GM12865 (cell line): ENCODE data around the gene GPC1.
A peak's percentile ranks its signal among the peaks of the same experiment; 100 is the strongest.

Experiments
- DNase-seq: peaks from one replicate; pipeline ENCODE4 v3.0.0; 2010; ENCODE audit warnings: low read depth
- H3K4me3 ChIP-seq: 2 replicates; pipeline ENCODE4 v1.5.1; 2011; ENCODE audit warnings: mild to moderate bottlenecking, low read depth, low read length, control low read depth
- CTCF ChIP-seq: IDR thresholded peaks from 2 replicates; pipeline ENCODE4 v1.5.1; 2011; ENCODE audit warnings: low read length, control low read depth, low read depth, inconsistent platforms; ENCODE audit not compliant: insufficient read depth; ENCODE audit errors: missing control alignments

The GPC1 gene

GRCh38 chr2:240459401-240460252 is 24.2 kb downstream of the GPC1 start:
- no peak overlapping the region for H3K4me3 ChIP-seq
- no peak for DNase-seq
- no peak for TF ChIP-seq CTCF

GRCh38 chr2:240460253-240460711 is 24.8 kb downstream of the GPC1 start:
- no peak for TF ChIP-seq CTCF
- no peak overlapping the region for H3K4me3 ChIP-seq

GRCh38 chr2:240460781-240461431 is 25.4 kb downstream of the GPC1 start:
- peak; percentile 2 for TF ChIP-seq CTCF
- no peak overlapping the region for H3K4me3 ChIP-seq
- DNase-seq, result no peak

More at GRCh38 chr2:240460253-240460711, 24.8 kb downstream of the GPC1 start:
- DNase-seq, result no peak

DNA sequence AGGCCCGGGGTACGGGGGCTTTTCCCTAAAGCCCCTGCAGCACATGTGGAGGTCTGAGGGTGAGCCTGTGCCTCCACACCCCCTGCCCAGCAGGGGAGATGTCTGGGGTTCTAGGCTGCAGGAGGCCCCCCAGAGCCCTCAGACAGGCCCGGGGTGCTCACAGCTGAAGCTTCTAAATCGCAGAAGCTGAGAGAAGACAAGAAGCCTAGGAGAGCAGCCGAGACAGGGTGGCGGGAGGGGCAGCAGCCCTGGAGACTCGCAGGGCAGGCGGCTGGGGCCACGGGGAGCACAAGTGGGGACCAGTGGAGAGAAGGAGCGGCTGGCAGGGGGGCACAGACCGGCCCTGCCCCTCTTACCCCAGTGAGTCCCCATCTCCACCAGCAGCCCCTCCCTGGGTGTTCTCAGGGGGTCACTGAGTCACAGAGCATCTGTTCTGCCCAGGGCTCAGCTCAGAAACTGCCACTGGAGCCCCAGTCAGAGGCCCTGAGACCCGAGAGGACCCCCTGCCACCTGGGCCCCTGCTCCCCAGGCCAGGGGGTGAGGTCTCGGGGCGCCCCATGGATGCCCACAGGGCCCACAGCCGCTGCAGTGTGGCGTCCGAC is 26.1 kb downstream of the GPC1 start:
- TF ChIP-seq CTCF, result no peak
- H3K4me3 ChIP-seq, result no peak overlapping the region
- DNase-seq, result no peak

DNA sequence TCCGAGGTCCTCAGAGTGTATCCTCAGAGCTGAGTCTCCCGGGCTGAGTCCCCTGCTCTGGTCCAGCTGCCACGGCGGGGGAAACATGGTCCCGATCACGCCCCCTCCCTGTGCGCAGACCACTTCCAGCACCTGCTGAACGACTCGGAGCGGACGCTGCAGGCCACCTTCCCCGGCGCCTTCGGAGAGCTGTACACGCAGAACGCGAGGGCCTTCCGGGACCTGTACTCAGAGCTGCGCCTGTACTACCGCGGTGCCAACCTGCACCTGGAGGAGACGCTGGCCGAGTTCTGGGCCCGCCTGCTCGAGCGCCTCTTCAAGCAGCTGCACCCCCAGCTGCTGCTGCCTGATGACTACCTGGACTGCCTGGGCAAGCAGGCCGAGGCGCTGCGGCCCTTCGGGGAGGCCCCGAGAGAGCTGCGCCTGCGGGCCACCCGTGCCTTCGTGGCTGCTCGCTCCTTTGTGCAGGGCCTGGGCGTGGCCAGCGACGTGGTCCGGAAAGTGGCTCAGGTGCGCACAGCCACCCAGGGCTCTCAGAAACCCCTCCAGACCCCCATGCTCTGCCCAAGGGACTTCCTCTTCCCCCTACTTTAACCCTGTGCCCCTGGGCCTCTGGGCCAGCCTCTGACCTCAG is 26.7 kb downstream of the GPC1 start:
- TF ChIP-seq CTCF, result no peak
- no peak for DNase-seq

DNA sequence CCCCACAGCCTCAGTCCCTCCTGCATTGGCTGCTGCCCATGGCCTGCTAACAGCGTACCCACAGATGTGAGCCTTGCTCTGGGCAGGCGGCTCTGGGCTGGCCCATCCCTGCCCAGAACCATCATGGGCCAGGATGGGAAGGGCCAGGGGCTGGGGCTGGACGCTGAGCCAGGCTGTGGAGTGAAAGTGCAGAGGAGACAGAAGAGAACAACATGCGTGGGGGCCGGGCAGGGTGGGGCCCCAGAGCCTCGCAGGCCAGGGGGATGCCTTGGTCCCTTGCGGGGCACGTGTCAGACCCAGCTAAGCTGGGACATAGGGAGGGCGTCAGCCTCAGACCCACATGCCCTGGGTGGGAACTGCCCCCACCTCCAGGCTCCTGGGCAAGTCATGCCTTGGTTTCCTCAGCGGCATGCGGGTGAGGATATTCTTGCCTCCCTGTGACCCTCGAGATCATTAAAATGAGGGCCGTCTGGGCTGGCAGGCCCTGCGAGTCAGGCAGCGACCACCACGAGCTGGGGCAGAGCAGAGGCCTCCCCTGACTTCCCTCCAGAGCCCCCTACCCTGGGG is 27.3 kb downstream of the GPC1 start:
- H3K4me3 ChIP-seq, result no peak overlapping the region
- no peak for TF ChIP-seq CTCF
- no peak for DNase-seq

More for the DNA sequence above, 26.7 kb downstream of the GPC1 start:
- H3K4me3 ChIP-seq, result no peak overlapping the region
